Gastroesophageal sphincter (tissue), 4 donors: ENCODE measurements around the gene USP31. TPM values are rescaled to one million over a fixed set of nuclear protein-coding genes. Genes with fewer than 3 reads are reported as not detected.

ENCODE experiments used
- ATAC-seq: fragments of 150-250 bp; one replicate; pipeline ENCODE4 v1.9.1; 2016; ENCODE audit warnings: mild to moderate bottlenecking, moderate library complexity
- H3K27ac ChIP-seq, 4 donors: fragments of 200-600 bp; sonication (generic) in 3 of 4; 1 replicate in 3 of 4; 2 replicates in 1 of 4; pipeline ENCODE4 v1.5.1; 2016 to 2019
- H3K27me3 ChIP-seq: fragments of 200-600 bp; sonication (generic); one replicate; pipeline ENCODE4 v1.5.1; 2019
- H3K36me3 ChIP-seq, 2 donors: fragments of 200-600 bp; sonication (generic); one replicate each; pipeline ENCODE4 v1.5.1; 2019; ENCODE audit warnings: control low read depth in 1 of 2
- H3K4me1 ChIP-seq, 3 donors: fragments of 200-600 bp; sonication (generic); 1 replicate in 2 of 3; 2 replicates in 1 of 3; pipeline ENCODE4 v1.5.1; 2016 to 2019; ENCODE audit warnings: control low read depth in 2 of 3
- H3K4me3 ChIP-seq, 2 donors: fragments of 200-600 bp; sonication (generic); one replicate each; pipeline ENCODE4 v1.5.1; 2019; ENCODE audit warnings: mild to moderate bottlenecking in 1 of 2, moderate library complexity in 1 of 2
- H3K9me3 ChIP-seq, 3 donors: fragments of 200-600 bp; sonication (generic); one replicate each; pipeline ENCODE4 v1.5.1; 2017 to 2019; ENCODE audit warnings: control low read depth in 2 of 3
- CTCF ChIP-seq, 4 experiments: fragments of 200-600 bp in 2 of 4; fragments of 450-650 bp in 2 of 4; sonication (generic) in 1 of 4; IDR thresholded peaks; one replicate each; pipeline ENCODE4 v1.5.1; 2017 to 2019; ENCODE audit warnings: antibody characterized with exemption in 4 of 4, mild to moderate bottlenecking in 2 of 4, moderate library complexity in 2 of 4
- EP300 ChIP-seq: sonication (generic); formaldehyde crosslinking; IDR thresholded peaks from one replicate; pipeline ENCODE4 v1.6.1; 2017; ENCODE audit warnings: antibody characterized with exemption, mild to moderate bottlenecking
- POLR2A ChIP-seq, 2 donors: fragments of 450-650 bp; IDR thresholded peaks; one replicate each; pipeline ENCODE4 v1.6.1; 2017; ENCODE audit warnings: antibody characterized with exemption in 2 of 2, mild to moderate bottlenecking in 2 of 2, moderate library complexity in 1 of 2
- POLR2AphosphoS5 ChIP-seq: sonication (generic); formaldehyde crosslinking; IDR thresholded peaks from one replicate; pipeline ENCODE4 v1.6.1; 2017; ENCODE audit warnings: antibody characterized with exemption
- WGBS, 2 donors: methylation state at CpG; one replicate each; pipeline ENCODE4 v1.1.5; 2018; ENCODE audit warnings: low coverage in 1 of 2; 5-methylcytosine and 5-hydroxymethylcytosine counted together
- total RNA-seq, 4 donors: library from RNA; depleted of rRNA; stranded (reverse); fragments of >200 nt; gene quantifications; one replicate each; pipeline ENCODE4 v1.1.0, GENCODE V29; 2016

USP31 gene
- total RNA-seq, 4 donors from 2014 or later: 11.2 to 37.7 (median 26.6) TPM

GRCh38 chr16:23125277-23125676, 24.0 kb downstream of the USP31 start:
- Histone ChIP-seq H3K4me3 (no peak overlapping the region), H3K27ac (peak overlapping the region; percentile 79 to 99 (median 84)), H3K9me3 (no peaks in the 10 kb centered on the region), H3K4me1 (peaks cover 16 to 90% (median 32%) of the 10 kb centered on the region in 3 donors), H3K36me3 (no peaks in the 10 kb centered on the region), H3K27me3 (no peaks in the 10 kb centered on the region)
- TF ChIP-seq CTCF (IDR thresholded peaks at IDR 0.05) (no peak), POLR2AphosphoS5 (no peak), EP300 (no peak), POLR2A (IDR thresholded peaks at IDR 0.05) (no peak)
- 13 to 37% methylated on average over 2 of the region's 2 CpGs for WGBS, 2 donors
- no peak for ATAC-seq

GRCh38 chr16:23124315-23124714, 24.9 kb downstream of the USP31 start:
- no peaks in the 10 kb centered on the region for H3K9me3 ChIP-seq
- WGBS, 2 donors: 37 to 40% methylated on average over 6 to 8 of the region's 8 CpGs
- peak overlapping the region; percentile 79 to 99 (median 84) for H3K27ac ChIP-seq
- peaks cover 18 to 90% (median 39%) of the 10 kb centered on the region in 3 donors for H3K4me1 ChIP-seq
- TF ChIP-seq CTCF (IDR thresholded peaks at IDR 0.05) (no peak), POLR2AphosphoS5 (peak; percentile 93), POLR2A (IDR thresholded peaks at IDR 0.05) (no peak), EP300 (peak; percentile 94)
- H3K27me3 ChIP-seq: no peaks in the 10 kb centered on the region
- peak overlapping the region in 1 of 2 donors; percentile 3 for H3K4me3 ChIP-seq
- no peaks in the 10 kb centered on the region for H3K36me3 ChIP-seq
- ATAC-seq: peak; percentile 91

GRCh38 chr16:23122144-23122543, 27.1 kb downstream of the USP31 start:
- H3K4me1 ChIP-seq: peaks cover 21 to 90% (median 40%) of the 10 kb centered on the region in 3 donors
- WGBS, 2 donors: 30 to 47% methylated on average over 5 of the region's 5 CpGs

GRCh38 chr16:23121024-23121423, 28.2 kb downstream of the USP31 start:
- H3K9me3 ChIP-seq: no peaks in the 10 kb centered on the region
- WGBS, 2 donors: 37 to 48% methylated on average over 3 of the region's 3 CpGs
- H3K4me1 ChIP-seq: peaks cover 21 to 93% (median 40%) of the 10 kb centered on the region in 3 donors
- H3K4me3 ChIP-seq: no peak overlapping the region
- peak overlapping the region; percentile 80 to 86 (median 82) for H3K27ac ChIP-seq
- no peaks in the 10 kb centered on the region for H3K27me3 ChIP-seq
- no peak for ATAC-seq
- no peak for TF ChIP-seq CTCF (IDR thresholded peaks at IDR 0.05)
- no peak for TF ChIP-seq POLR2AphosphoS5
- TF ChIP-seq EP300: no peak
- no peak for TF ChIP-seq POLR2A (IDR thresholded peaks at IDR 0.05)
- H3K36me3 ChIP-seq: no peaks in the 10 kb centered on the region

More at GRCh38 chr16:23122144-23122543, 27.1 kb downstream of the USP31 start:
- Histone ChIP-seq H3K4me3 (no peak overlapping the region), H3K27me3 (no peaks in the 10 kb centered on the region), H3K36me3 (no peaks in the 10 kb centered on the region), H3K9me3 (no peaks in the 10 kb centered on the region), H3K27ac (peak overlapping the region in 3 of 4 donors; percentile 54 to 85 (median 79))
- no peak for ATAC-seq
- TF ChIP-seq EP300 (no peak), CTCF (IDR thresholded peaks at IDR 0.05) (no peak), POLR2AphosphoS5 (no peak), POLR2A (IDR thresholded peaks at IDR 0.05) (no peak)

- H3K4me3 ChIP-seq: no peak overlapping the region
- TF ChIP-seq POLR2A (IDR thresholded peaks at IDR 0.05) (no peak), POLR2AphosphoS5 (no peak)
- H3K4me1 ChIP-seq: peaks cover 17 to 93% (median 39%) of the 10 kb centered on the region in 3 donors
- 46 to 50% methylated on average over 3 to 4 of the region's 4 CpGs for WGBS, 2 donors
- no peaks in the 10 kb centered on the region for H3K36me3 ChIP-seq
- no peaks in the 10 kb centered on the region for H3K27me3 ChIP-seq
- H3K9me3 ChIP-seq: no peaks in the 10 kb centered on the region
- peak overlapping the region; percentile 80 to 86 (median 82) for H3K27ac ChIP-seq
- ATAC-seq: no peak
Observed at GRCh38 chr16:23120562-23120961, 28.7 kb downstream of the USP31 start.
